HG03045 (cell line): ENCODE measurements around the gene PLXDC2.
"Not testable (repeated sequence)": the region's sequence is repeated elsewhere in the genome, so short reads cannot be mapped to it uniquely, and the experiment has no call there.

Source experiments
- ATAC-seq: cut with Tn5 transposase; IDR thresholded peaks from one replicate; pipeline ENCODE4 v1.9.1; 2021; ENCODE audit warnings: mild to moderate bottlenecking, moderate library complexity; ENCODE audit not compliant: unreplicated experiment

PLXDC2 gene

DNA sequence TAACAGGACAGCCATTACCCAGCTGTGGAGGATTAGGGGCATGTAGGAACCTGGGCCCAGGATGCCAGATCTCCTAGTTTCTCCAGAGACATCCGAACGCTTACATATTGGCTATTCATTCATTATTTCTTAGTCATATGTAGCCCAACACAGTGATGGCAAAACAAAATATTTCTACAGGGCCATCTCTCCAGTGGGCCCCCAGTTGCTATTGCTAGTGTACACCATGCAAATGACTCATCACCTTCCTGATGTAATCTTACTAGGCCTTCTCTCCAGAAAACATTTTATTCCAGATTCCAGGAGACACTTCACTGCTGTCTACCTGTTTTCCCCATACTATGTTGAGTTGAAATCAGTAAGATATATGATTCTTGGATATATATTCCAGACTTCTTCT is 201.7 kb downstream of the PLXDC2 start:
- ATAC-seq = no peak

DNA sequence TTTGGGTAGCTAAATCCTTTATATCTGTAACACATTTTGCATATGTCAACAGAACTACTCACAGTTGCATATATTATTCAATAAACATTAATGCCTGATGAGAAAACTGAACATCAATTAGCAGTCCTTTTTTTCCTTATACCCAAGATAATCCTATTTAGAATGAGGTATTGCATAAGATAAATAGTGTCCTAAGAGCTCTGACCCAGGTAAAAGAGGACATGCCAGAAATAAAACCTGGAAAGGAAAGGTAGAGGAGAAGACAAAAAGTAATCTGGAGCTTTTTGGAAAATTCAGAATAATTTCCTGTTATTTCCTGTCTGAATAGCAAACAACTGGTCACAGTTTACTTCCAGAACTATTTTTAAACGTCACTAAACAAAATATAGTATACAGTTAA is 204.4 kb downstream of the PLXDC2 start:
- no peak for ATAC-seq

DNA sequence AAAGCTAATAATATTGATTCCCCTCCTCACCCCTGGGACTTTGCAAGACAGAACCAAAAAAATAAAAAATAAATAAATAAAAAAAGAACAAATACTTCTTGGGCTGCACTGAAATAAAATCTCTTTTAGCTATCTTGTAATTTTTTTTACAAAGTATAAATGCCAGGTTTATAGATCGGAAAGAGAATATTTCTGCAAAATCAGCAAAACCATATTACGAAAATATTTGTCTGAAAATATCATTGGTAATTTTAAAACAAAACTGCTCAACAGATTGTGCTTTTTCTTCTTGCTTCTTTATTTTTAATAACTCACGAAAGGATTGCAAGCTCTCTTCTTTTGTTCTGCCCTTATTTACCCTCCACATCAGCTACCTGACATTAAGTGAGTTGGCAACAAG is 213.3 kb downstream of the PLXDC2 start:
- no peak for ATAC-seq

DNA sequence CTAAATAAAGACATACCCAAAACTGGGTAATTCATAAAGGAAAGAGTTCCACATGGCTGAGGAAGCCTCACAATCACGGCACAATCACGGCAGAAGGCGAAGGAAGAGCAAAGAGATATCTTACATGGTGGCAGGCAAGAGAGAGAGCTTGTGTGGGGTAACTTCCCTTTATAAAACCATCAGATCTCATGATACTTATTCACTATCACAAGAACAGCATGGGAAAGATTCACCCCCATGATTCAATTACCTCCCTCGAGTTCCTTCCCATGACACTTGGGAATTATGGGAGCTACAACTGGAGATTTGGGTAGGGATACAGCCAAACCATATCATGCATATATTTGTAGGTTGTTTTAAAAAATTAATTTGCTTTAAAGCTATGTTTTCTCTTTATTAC is 217.2 kb downstream of the PLXDC2 start:
- no peak for ATAC-seq

DNA sequence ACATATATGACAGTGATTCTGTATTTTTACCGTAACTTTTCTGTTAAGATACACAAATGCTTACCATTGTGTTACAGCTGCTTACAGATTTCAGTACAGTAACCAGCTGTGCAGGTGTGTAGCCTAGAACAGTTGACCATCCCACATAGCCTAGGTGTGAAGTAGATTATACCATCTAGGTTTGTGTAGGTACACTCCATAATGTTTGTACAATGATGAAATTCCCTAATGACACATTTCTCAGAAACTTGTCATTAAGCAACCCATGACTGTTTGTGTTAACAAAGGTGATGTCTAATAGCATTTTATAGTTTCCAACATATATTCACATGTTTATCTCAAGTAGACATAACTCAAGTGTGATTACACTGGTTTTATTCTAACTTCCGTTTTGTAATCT is 218.5 kb downstream of the PLXDC2 start:
- ATAC-seq = no peak

DNA sequence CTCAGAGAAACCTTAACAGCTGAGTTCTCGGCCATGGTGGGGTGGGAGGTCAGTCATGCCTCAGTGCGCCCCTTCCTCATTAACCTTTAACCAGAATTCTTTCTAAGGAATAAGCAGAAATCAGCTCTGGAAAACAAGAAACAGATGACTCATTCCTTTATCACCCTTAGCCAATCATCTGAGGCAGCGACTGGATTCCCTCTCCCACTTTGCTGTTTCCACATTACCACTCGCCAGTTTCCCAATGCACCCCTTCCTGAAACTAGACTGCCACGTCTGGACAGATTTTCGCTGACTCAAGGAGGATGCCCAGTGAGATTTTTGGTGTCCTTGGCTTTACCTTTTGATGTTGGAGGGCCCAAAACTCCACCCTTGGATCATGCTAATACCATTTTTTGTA is 223.8 kb downstream of the PLXDC2 start:
- no peak for ATAC-seq

DNA sequence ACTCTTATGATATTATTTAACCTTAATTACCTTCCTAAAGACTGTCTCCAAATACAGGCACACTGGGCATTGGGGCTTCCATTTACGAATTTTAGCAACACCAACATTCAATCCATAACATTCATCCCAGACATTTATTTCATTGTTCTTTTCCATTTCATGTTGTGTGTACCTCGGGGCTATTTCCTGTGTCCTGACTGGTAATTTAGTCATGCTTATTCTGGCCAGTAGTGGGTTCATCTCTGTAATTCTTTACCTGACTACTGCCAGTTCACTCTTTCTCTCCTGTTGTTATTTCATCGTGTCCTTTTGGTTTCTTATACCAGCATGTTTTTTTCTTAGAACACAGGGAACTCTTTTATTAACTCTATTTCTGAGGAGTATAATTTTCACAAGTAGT is 225.7 kb downstream of the PLXDC2 start:
- ATAC-seq = no peak

DNA sequence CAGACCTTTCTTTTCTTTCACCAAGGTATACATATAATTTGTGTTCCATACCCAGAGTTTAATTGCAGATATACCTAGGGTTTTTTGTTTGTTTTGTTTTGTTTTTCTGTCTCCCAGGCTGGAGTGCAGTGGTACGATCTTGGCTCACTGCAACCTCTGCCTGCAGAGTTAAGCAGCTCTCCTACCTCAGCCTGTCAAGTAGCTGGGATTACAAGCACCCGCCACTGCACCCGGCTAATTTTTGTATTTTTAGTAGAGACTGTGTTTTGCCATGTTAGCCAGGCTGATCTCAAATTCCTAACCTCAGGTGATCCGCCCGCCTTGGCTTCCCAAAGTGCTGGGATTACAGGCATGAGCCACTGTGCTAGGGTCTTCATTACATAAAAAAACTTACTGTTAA is 228.9 kb downstream of the PLXDC2 start:
- not testable (repeated sequence) for ATAC-seq

DNA sequence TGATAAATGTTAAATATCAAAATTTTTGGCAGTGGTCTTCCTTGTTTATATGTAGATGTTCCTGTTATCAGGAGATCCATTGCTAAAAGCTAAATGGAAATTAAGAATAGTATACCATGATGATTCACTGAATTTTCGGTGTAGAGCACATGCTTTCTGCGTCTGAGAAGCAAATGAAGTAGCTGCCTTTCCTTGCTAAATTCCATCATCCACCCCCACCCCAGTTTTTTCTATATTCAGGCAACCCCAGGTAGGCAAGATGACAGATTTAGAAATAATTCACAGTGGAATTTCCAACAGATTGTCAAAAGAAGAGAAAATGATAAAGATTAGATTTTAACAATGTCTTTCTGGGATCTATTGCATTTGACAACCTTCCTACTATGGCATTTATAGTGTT is 231.9 kb downstream of the PLXDC2 start:
- no peak for ATAC-seq

DNA sequence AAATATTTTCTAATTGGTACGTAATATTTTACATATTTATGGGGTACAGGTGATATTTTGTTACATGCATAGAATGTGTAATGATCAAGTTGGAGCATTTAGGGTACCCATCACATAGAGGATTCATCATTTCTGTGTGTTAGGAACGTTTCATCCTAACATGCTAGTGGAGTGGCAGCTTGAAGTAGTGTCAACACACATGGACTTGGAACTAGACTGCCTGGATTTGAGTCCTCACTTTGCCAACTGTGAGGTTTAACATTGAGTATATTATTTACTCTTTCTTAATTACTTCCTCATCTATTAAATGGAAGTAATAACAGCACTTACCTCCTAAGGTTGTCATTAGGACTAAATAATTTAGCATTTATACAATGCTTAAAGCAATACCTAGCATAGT is 241.9 kb downstream of the PLXDC2 start:
- ATAC-seq = no peak

DNA sequence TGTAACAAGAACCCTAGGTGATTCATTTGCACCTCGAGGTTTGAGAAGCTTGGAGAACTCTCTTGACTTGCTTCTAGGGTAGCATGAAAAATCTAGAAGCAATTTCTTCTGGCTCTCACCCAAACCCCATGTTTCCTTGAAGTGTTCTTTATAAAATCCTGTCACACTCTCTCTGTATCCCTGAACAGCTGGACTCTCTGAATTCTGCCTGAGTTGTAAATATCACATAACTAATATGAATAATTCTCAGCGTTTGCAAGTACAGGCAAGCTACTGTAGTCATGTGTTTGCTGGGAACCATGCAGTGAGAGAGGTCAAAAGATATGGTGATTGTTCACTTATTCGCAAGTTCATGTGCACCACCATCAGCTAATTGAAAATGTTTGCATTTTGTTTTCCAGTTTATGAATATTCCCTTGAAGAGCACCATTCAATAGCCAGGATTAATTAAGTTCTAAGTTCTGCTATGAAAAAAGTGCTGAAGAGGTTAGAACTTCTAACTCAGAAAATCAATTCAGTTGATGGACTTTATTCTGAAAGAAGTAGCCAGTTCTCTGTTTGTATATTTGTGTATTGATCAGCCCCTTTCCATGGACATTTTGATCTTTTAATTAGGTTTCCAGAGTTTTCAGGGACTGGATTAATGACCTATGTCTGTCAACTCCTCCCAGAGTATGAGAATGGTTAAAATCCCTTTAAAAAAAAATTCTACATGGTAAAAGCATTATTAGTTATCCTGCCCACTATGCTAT is 243.0 kb downstream of the PLXDC2 start:
- ATAC-seq = no peak

DNA sequence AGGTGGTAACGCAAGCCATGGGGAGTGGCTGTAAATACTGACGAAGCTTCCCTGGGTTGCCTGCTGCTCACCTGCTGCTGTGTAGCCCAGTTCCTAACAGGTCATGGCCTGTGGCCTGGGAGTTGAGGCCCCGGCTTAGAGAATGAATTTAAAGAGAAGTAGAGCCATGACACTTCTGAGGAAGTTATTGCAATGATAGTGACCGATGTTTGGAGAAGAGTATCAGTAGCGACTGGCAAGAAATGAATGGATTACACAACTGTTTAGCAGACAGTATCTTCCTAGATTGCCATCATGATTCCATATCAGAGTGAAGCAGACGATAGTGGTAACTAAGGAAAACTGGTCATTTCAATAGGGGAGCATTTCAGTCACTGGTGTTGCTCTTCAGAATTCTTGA is 249.6 kb downstream of the PLXDC2 start:
- no peak for ATAC-seq

DNA sequence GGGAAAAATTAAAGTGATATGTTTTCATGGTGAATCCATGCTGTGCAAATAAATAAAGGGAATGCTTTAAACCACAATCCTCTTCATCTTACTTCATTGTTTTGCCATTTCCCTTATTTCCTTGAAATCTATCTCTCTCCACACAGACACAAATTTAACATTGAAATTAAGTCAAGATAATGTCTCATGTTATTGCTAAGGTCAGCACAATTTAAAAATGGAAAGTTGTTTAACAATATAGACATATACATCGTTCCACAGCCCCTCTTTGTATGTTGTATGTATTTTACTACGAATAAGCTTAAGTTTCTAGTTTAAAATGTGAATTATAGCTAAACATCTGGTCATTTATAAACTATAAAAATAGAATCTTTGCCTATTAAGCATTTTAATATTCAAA is 256.9 kb downstream of the PLXDC2 start:
- ATAC-seq = no peak

DNA sequence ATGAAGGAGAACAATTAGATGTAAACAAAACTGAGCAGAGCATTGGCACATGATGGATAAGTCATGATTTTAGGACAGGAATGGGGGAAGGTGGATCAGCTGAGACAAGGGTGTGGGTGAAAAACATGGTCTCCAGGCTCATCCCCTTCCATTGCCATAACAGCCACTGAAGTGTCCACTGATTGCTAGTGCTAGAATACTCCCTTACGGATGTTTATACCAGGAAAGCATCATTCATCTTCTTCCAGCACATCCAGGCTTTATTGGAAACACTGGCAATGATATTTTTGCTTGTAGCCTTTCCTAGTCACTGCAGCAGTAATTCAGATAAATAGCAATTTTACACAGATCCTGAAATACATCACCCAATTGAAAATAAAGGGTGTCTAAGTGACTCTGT is 259.5 kb downstream of the PLXDC2 start:
- ATAC-seq = no peak

DNA sequence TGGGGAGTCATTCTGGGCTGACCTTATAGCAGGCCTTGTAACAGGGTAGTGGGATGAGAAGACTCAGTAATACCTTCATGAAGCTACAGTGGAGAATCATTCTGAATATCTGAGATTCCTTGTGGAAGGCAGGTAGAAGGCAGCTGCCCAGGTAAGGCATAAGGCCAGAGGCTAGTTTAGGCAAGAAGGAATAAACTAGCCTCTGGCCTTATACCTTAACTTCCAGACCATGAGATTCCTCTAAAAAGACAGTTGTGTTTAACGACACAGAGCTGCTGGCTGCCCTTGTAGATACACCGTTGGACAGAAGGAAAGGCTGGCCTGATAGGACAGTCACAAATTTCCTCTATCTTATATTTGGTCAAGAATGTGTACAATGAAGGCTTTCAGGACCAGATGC is 268.2 kb downstream of the PLXDC2 start:
- ATAC-seq = no peak

DNA sequence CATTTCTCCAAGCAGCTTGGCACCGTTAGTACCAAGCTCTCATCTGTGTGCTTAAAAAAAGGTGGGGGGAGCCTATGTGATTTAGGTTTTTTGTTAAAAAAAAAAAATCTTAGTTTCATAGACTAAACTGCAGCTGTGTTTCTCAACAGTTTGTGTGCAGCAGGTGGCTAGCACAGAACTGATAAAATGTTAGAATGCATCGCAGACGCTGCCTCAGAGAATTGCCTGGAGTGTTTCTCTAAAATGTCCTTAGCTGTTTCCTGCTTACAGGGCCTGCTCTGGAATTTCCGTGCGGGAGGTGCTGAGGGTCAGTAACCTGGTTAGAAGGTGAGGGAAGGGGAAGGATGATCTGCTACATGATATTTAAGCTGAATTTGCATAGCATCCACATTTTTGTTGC is 268.9 kb downstream of the PLXDC2 start:
- no peak for ATAC-seq

DNA sequence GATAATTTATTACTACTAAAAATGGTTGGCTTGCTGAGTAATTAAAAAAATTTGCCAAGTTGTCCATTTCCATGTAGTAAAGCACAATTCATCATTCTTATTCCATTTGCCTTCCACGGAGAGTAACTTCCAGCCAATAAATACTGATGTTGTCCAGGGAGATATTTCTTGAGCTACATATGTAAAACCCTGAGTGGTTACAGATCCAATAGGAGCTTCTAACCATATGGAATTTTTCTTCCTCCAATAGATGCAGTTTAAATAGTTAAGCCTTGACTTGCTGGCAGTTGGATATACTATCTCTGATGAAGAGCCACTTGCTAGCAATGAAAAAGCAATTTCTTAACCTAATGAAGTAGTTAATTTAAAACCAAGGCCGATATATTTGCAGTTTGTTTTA is 271.1 kb downstream of the PLXDC2 start:
- ATAC-seq = no peak

DNA sequence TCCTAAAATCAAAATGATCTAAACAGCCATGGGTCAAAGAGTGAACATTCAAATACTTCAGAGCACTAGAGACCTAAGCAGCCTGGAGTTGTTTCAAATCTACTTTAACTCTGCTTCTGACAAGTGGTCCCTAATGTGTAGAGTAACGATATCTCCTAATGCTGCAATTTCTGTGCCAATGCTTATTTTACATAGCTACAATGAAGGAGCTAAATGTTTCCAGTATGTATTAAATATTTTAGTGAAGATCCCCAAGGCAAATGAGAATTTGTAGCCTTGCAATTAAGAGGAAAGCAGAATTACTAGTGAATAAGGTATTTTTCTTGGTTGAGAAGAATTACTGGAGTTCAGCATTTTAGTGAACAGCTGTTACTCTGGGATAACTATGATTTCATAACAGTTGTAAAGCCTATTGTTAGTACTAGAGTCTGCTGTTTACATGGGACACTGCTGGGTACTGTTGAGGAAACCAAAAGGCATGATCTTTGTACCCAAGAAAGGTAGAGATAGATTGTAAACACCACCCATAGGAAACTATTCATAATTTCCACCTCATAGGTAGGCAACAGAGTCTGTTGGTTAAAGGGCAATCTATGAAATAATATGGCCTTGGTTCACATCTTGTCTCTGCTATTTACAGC is 271.9 kb downstream of the PLXDC2 start:
- no peak for ATAC-seq

DNA sequence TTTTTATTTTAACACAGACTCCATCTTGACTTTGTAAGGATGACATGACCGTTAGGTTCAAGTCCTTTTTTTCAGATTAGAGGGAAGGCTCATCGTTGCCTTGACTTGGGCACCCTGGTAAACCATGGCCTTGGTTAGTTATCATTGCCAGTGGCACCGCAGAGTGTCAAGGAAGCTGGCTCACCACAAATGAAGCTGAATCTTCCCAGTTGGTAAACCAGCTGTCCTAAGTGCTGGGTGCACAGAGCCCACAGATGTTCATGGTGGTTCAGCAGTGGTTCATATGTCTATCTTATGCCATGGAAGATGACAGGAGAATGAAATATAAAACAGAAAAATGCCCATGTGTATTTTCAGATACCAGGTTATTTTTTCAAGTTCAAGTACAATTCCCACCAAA is 273.6 kb downstream of the PLXDC2 start:
- ATAC-seq = no peak

DNA sequence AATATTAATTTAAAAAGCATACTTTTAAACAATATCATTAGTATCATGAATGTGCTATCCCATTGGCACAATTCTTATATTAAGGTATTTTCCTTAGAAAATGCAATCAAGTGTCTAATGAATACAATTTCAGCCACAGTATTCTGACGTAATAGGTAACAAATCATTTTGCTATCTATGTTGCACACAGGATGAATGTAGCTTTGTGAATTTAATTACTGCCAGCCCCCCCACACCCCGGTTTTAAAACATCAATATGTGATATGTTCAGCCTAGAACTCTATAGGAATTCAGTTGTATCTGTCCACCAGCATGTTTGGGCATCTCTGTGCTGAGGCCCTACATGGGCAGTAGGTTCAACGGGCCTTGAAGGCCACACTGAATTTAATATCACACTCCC is 274.6 kb downstream of the PLXDC2 start:
- no peak for ATAC-seq

DNA sequence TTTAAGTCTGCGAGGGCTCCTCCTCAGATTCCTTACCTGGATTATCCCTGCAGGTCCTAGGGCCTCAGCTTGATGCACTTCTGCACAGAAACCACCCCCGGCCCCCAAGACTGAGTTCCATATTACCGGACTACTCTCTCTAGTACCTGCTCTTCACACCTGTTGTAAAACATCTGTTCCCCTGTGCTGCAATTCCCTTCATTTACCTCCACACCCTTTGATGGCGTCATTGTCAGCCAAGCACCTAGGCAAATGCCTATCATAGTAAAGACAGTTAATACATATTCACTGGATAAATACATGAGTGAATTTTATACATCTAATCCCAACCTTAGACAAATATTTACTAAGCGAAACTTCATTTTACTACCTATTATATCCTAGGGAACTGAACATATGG is 275.5 kb downstream of the PLXDC2 start:
- no peak for ATAC-seq

DNA sequence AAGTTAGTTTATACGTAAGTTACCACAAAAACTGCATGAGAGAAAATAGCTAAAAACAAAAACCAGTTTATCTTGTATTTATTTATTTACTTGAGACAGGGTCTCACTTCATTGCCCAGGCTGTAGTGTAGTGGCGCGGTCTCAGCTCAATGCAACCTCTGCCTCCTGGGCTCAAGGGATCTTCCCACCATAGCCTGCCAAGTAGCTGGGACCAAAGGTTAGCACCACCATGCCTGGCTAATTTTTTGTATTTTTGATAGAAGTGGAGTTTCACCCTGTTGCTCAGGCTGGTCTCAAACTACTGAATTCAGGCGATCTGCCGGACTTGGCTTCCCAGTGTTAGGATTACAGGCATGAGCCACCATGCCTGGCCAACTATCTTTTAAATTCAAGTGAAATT is 277.4 kb downstream of the PLXDC2 start:
- ATAC-seq = no peak
